Neural cell (in vitro differentiated cells): Measurements from ENCODE around the gene CTDSPL. TPM values are rescaled to one million over a fixed set of nuclear protein-coding genes. Genes with fewer than 3 reads are reported as not detected.

Experiments used
- H2AFZ ChIP-seq: fragments of 200-600, 300-800 bp; sonication (generic), shearing (Covaris generic); 2 replicates; pipeline ENCODE4 v1.6.0; 2014; ENCODE audit warnings: low read depth, mild to moderate bottlenecking, antibody characterized with exemption, low read length, moderate library complexity
- H3F3A ChIP-seq: fragments of 200-600 bp; shearing (Covaris generic); 2 replicates; pipeline ENCODE4 v1.6.1; 2016; ENCODE audit warnings: mild to moderate bottlenecking, moderate library complexity, mixed read lengths, antibody characterized with exemption, low read length; ENCODE audit not compliant: insufficient read depth, poor library complexity, severe bottlenecking
- H3K27ac ChIP-seq: fragments of 200-600, 300-800 bp; sonication (generic), shearing (Covaris generic); 2 replicates; pipeline ENCODE4 v1.5.1; 2014; ENCODE audit warnings: mild to moderate bottlenecking, low read length, moderate library complexity
- H3K27me3 ChIP-seq: fragments of 300-800, 200-600 bp; sonication (generic), shearing (Covaris generic); 2 replicates; pipeline ENCODE4 v1.6.0; 2014; ENCODE audit warnings: mild to moderate bottlenecking, low read depth, low read length, moderate library complexity; ENCODE audit not compliant: insufficient read depth
- H3K36me3 ChIP-seq: fragments of 300-800, 200-600 bp; sonication (generic), shearing (Covaris generic); 2 replicates; pipeline ENCODE4 v1.5.1; 2014; ENCODE audit warnings: mild to moderate bottlenecking, antibody characterized with exemption, low read length, moderate library complexity; ENCODE audit not compliant: insufficient read depth
- H3K4me2 ChIP-seq: fragments of 300-800, 200-600 bp; sonication (generic), shearing (Covaris generic); 2 replicates; pipeline ENCODE4 v1.6.0; 2014; ENCODE audit warnings: mild to moderate bottlenecking, low read length
- H3K4me3 ChIP-seq: fragments of 300-800, 200-600 bp; sonication (generic), shearing (Covaris generic); 2 replicates; pipeline ENCODE4 v1.5.1; 2014; ENCODE audit warnings: mild to moderate bottlenecking, low read length, moderate library complexity
- H3K79me2 ChIP-seq: fragments of 200-600 bp; shearing (Covaris generic); replicated peaks from 2 replicates; pipeline ENCODE4 v1.6.0; 2014; ENCODE audit warnings: mild to moderate bottlenecking, low read length, moderate library complexity; ENCODE audit not compliant: insufficient read depth
- H3K9ac ChIP-seq: fragments of 300-800, 200-600 bp; sonication (generic), shearing (Covaris generic); 2 replicates; pipeline ENCODE4 v1.6.1; 2016; ENCODE audit warnings: mild to moderate bottlenecking, low read length, mixed read lengths
- H3K9me2 ChIP-seq: fragments of 200-600 bp; shearing (Covaris generic); 2 replicates; pipeline ENCODE4 v1.6.1; 2016; ENCODE audit warnings: mild to moderate bottlenecking, low read length, mixed read lengths; ENCODE audit not compliant: insufficient read depth
- H3K9me3 ChIP-seq: fragments of 200-600, 300-800 bp; sonication (generic), shearing (Covaris generic); 2 replicates; pipeline ENCODE4 v1.6.1; 2016; ENCODE audit warnings: mild to moderate bottlenecking, mixed run types, low read length, moderate library complexity, mixed read lengths
- H4K20me1 ChIP-seq: fragments of 200-600 bp; shearing (Covaris generic); 2 replicates; pipeline ENCODE4 v1.6.1; 2016; ENCODE audit warnings: mild to moderate bottlenecking, mixed run types; ENCODE audit not compliant: insufficient read depth
- EP300 ChIP-seq: fragments of 450-650 bp; conservative IDR thresholded peaks from 2 replicates; pipeline ENCODE4 v1.6.1; 2014; ENCODE audit warnings: antibody characterized with exemption, mild to moderate bottlenecking, moderate library complexity; ENCODE audit not compliant: poor library complexity, severe bottlenecking
- EZH2 ChIP-seq: fragments of 200-600, 300-800 bp; shearing (Covaris generic), sonication (generic); IDR thresholded peaks from 2 replicates; pipeline ENCODE4 v1.6.1; 2014; ENCODE audit warnings: antibody characterized with exemption, low read length, borderline replicate concordance, mild to moderate bottlenecking; ENCODE audit not compliant: insufficient read depth, poor library complexity, severe bottlenecking
- MXI1 ChIP-seq: fragments of 450-650 bp; conservative IDR thresholded peaks from 2 replicates; pipeline ENCODE4 v1.6.1; 2014; ENCODE audit warnings: antibody characterized with exemption, mild to moderate bottlenecking; ENCODE audit not compliant: poor library complexity, severe bottlenecking
- POLR2AphosphoS5 ChIP-seq: IDR thresholded peaks from 2 replicates; pipeline ENCODE4 v1.6.1; 2012
- RAD21 ChIP-seq: fragments of 450-650 bp; conservative IDR thresholded peaks from 2 replicates; pipeline ENCODE4 v1.6.1; 2014; ENCODE audit warnings: antibody characterized with exemption, mild to moderate bottlenecking, moderate library complexity
- SMC3 ChIP-seq: fragments of 450-650 bp; conservative IDR thresholded peaks from 2 replicates; pipeline ENCODE4 v1.6.1; 2014; ENCODE audit warnings: antibody characterized with exemption, mild to moderate bottlenecking, moderate library complexity; ENCODE audit not compliant: poor library complexity
- TAF1 ChIP-seq: IDR thresholded peaks from 2 replicates; pipeline ENCODE4 v1.6.1; 2012; ENCODE audit warnings: low read depth
- polyA plus RNA-seq: library from polyadenylated mRNA; depleted of rRNA; stranded (reverse); fragments of >200 nt; gene quantifications from 2 replicates; pipeline ENCODE4 v1.2.3, GENCODE V29; 2014
- TF ChIP-seq, protein P1 (sequence below): fragments of 450-650 bp; IDR thresholded peaks from 2 replicates; pipeline ENCODE4 v1.5.1; 2014; ENCODE audit warnings: antibody characterized with exemption, mild to moderate bottlenecking, moderate library complexity; ENCODE audit not compliant: poor library complexity, severe bottlenecking
- TF ChIP-seq, protein P2 (sequence below): IDR thresholded peaks from 2 replicates; pipeline ENCODE4 v1.6.1; 2012; ENCODE audit warnings: borderline replicate concordance

The CTDSPL gene
- polyA plus RNA-seq, 1 donor from 2014 or later = 17.0 TPM

DNA sequence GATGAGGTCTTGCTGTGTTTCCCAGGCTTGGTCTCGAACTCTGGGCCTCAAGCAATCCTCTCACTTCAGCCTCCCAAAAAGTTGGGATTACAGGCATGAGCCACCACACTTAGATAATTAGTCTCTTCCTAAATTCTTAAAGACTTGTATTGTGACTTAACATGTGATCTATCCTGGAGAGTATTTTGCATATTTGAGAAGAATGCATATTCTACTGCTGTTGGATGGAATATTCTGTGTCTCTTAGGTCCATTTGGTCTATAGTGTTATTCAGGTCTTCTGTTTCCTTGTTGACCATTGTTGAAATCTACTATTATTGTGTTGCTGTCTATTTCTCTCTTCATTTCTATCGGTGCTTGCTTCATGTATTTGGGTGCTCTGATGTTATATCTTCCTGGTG, 68.8 kb downstream of the CTDSPL start:
- H3K9me2 ChIP-seq = no peaks in the 10 kb centered on the region
- H3K9ac ChIP-seq = no peak overlapping the region
- H3K4me3 ChIP-seq = no peak overlapping the region
- no peaks in the 10 kb centered on the region for H3F3A ChIP-seq
- peaks cover 12% of the 10 kb centered on the region for H3K79me2 ChIP-seq
- no peak overlapping the region for H3K4me2 ChIP-seq
- H4K20me1 ChIP-seq = no peaks in the 10 kb centered on the region
- H3K36me3 ChIP-seq = no peaks in the 10 kb centered on the region
- TF ChIP-seq EZH2 (no peak), MXI1 (no peak), RAD21 (no peak), TAF1 (no peak), EP300 (no peak), SMC3 (no peak), POLR2AphosphoS5 (no peak)
- TF ChIP-seq, protein P1, sequence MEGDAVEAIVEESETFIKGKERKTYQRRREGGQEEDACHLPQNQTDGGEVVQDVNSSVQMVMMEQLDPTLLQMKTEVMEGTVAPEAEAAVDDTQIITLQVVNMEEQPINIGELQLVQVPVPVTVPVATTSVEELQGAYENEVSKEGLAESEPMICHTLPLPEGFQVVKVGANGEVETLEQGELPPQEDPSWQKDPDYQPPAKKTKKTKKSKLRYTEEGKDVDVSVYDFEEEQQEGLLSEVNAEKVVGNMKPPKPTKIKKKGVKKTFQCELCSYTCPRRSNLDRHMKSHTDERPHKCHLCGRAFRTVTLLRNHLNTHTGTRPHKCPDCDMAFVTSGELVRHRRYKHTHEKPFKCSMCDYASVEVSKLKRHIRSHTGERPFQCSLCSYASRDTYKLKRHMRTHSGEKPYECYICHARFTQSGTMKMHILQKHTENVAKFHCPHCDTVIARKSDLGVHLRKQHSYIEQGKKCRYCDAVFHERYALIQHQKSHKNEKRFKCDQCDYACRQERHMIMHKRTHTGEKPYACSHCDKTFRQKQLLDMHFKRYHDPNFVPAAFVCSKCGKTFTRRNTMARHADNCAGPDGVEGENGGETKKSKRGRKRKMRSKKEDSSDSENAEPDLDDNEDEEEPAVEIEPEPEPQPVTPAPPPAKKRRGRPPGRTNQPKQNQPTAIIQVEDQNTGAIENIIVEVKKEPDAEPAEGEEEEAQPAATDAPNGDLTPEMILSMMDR = no peak
- TF ChIP-seq, protein P2, sequence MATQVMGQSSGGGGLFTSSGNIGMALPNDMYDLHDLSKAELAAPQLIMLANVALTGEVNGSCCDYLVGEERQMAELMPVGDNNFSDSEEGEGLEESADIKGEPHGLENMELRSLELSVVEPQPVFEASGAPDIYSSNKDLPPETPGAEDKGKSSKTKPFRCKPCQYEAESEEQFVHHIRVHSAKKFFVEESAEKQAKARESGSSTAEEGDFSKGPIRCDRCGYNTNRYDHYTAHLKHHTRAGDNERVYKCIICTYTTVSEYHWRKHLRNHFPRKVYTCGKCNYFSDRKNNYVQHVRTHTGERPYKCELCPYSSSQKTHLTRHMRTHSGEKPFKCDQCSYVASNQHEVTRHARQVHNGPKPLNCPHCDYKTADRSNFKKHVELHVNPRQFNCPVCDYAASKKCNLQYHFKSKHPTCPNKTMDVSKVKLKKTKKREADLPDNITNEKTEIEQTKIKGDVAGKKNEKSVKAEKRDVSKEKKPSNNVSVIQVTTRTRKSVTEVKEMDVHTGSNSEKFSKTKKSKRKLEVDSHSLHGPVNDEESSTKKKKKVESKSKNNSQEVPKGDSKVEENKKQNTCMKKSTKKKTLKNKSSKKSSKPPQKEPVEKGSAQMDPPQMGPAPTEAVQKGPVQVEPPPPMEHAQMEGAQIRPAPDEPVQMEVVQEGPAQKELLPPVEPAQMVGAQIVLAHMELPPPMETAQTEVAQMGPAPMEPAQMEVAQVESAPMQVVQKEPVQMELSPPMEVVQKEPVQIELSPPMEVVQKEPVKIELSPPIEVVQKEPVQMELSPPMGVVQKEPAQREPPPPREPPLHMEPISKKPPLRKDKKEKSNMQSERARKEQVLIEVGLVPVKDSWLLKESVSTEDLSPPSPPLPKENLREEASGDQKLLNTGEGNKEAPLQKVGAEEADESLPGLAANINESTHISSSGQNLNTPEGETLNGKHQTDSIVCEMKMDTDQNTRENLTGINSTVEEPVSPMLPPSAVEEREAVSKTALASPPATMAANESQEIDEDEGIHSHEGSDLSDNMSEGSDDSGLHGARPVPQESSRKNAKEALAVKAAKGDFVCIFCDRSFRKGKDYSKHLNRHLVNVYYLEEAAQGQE = no peak
- H2AFZ ChIP-seq = no peak overlapping the region
- no peaks in the 10 kb centered on the region for H3K9me3 ChIP-seq
- no peak overlapping the region for H3K27ac ChIP-seq
- H3K27me3 ChIP-seq = no peaks in the 10 kb centered on the region

GRCh38 chr3:37932505-37932904, 70.8 kb downstream of the CTDSPL start:
- H2AFZ ChIP-seq = no peak overlapping the region
- H3K9ac ChIP-seq = no peak overlapping the region
- no peaks in the 10 kb centered on the region for H3K9me2 ChIP-seq
- no peak overlapping the region for H3K4me2 ChIP-seq
- H3K27ac ChIP-seq = no peak overlapping the region
- no peaks in the 10 kb centered on the region for H4K20me1 ChIP-seq
- no peak overlapping the region for H3K4me3 ChIP-seq
- no peaks in the 10 kb centered on the region for H3F3A ChIP-seq
- no peak for TF ChIP-seq RAD21
- no peak for TF ChIP-seq MXI1
- no peak for TF ChIP-seq TAF1
- no peak for TF ChIP-seq EZH2
- TF ChIP-seq, protein P1 = no peak
- peaks cover 12% of the 10 kb centered on the region for H3K79me2 ChIP-seq
- no peaks in the 10 kb centered on the region for H3K27me3 ChIP-seq
- no peaks in the 10 kb centered on the region for H3K9me3 ChIP-seq
- no peaks in the 10 kb centered on the region for H3K36me3 ChIP-seq
